DOHH2 (cell line): ENCODE data around the gene EGLN1.

Experiments used
- EZH2phosphoT487 ChIP-seq: fragments of 200-600 bp; sonication (generic); IDR thresholded peaks from 2 replicates; pipeline ENCODE4 v1.6.1; 2017; ENCODE audit warnings: borderline replicate concordance, mild to moderate bottlenecking, antibody characterized with exemption, low read length, moderate library complexity, mixed read lengths
- TF ChIP-seq, protein P1 (sequence below): fragments of 200-600 bp; sonication (generic); IDR thresholded peaks from one replicate; pipeline ENCODE4 v1.5.1; 2014; ENCODE audit warnings: antibody characterized with exemption, mild to moderate bottlenecking, low read depth, low read length; ENCODE audit not compliant: poor library complexity, severe bottlenecking

DNA sequence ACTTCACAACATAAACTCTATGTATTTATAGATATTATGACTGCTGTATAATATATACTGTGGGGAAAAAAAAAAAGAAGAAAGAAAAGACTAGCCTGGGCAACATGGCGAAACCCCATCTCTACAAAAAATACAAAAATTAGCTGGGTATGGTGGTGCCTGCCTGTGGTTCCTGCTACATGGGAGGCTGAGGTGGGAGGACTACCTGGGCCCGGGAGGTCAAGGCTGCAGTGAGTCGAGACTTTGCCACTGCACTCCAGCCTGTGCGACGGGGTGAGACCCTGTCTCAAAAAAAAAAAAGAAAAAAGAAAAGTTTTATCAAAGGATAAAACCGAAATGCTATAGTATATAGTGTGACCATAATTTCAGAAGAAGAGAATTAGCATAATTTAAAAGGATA lies 87.1 kb downstream of the EGLN1 start:
- TF ChIP-seq, protein P1, sequence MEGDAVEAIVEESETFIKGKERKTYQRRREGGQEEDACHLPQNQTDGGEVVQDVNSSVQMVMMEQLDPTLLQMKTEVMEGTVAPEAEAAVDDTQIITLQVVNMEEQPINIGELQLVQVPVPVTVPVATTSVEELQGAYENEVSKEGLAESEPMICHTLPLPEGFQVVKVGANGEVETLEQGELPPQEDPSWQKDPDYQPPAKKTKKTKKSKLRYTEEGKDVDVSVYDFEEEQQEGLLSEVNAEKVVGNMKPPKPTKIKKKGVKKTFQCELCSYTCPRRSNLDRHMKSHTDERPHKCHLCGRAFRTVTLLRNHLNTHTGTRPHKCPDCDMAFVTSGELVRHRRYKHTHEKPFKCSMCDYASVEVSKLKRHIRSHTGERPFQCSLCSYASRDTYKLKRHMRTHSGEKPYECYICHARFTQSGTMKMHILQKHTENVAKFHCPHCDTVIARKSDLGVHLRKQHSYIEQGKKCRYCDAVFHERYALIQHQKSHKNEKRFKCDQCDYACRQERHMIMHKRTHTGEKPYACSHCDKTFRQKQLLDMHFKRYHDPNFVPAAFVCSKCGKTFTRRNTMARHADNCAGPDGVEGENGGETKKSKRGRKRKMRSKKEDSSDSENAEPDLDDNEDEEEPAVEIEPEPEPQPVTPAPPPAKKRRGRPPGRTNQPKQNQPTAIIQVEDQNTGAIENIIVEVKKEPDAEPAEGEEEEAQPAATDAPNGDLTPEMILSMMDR, result no peak
- TF ChIP-seq EZH2phosphoT487, result no peak
